Putamen (tissue), 1 donor: ENCODE data around the gene ABCC3.
"Not testable (repeated sequence)": the region's sequence is repeated elsewhere in the genome, so short reads cannot be mapped to it uniquely, and the experiment has no call there.

Experiments used
- DNase-seq: peaks from one replicate; pipeline ENCODE4 v3.0.0-alpha.2; 2016; ENCODE audit warnings: low spot score

ABCC3 gene

GRCh38 chr17:50666316-50666715, 31.6 kb downstream of the ABCC3 start:
- DNase-seq = no peak

- DNase-seq = no peak
Measured at GRCh38 chr17:50667259-50668024, 32.8 kb downstream of the ABCC3 start.

DNA sequence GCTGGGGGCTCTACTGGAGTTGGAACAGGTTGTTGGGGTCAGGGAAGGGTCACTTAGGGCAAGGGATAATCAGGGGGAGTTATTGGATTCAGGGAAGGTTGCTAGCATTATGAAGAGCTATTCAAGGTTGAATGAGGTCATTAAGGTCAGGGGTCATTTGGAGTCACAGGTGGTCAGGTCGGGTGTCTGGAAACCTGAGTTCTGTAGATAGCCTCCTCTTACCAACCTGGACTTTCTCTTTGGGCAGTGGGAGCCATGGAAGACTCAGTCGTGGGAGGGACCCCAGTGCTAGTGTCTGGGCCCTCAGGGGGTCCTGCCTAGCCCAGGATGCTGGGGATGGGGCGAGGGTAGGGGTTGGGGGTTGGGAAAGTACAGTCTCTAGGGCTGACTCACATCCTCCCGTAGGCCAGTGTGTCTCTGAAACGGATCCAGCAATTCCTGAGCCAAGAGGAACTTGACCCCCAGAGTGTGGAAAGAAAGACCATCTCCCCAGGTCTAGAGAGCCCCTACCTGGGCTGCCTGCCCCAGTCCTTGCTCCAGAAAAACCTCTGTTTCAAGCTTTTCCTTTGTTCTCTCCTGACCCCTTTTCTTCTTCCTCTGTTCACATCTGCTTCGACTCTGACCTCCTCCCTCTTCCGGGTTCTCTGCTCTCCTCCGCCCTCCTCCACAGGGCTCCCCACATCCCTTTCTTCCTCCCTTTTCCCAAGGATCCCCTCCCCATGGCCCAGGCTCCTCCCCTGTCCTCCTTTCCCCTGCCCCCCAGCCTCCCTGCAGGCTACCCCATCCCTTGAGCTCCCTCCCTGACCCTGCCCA, 33.5 kb downstream of the ABCC3 start:
- DNase-seq = no peak

- no peak for DNase-seq
Measured at GRCh38 chr17:50668838-50669581, 34.3 kb downstream of the ABCC3 start.

DNA sequence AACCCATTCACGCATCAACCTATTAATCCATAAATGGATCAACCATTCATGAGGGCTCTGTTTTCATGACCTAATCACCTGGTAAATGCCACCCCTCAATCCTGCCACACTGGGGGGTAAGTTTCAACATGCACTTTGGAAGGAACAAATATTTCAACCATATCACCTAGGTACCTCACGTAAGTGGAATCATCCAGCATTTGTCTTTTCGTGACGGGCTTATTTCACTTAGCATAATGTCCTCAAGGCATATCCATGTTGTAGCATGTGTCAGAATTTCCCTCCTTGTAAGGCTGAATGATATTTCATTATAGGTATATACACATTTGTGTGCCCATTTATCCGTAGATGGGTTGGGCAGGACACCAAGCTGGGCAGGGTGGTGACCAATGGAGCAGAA, 37.4 kb downstream of the ABCC3 start:
- DNase-seq = no peak

DNA sequence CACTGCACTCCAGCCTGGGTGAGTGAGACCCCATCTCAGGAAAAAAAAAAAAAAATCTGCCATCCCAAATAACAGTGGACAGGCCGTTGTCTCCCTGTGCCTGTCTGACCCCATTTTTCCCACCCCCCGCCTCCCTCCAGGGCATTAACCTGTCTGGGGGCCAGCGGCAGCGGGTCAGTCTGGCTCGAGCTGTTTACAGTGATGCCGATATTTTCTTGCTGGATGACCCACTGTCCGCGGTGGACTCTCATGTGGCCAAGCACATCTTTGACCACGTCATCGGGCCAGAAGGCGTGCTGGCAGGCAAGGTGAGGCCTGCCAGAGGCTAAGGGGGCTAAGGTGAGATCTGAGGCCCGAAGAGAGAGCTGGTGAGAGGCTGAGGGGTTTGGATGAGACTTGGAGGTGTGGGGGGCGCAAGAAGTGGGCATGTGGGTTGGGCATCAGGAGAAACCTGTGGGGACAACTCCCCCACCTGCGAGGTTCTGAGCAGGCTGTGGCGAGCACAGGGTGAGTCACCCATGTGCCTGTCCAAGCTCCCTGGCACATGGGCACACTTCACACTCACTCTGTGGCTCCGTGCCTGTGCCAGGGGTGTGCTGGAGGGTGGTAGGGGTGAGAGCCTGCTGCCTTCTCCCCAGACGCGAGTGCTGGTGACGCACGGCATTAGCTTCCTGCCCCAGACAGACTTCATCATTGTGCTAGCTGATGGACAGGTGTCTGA, 38.3 kb downstream of the ABCC3 start:
- no peak for DNase-seq

- DNase-seq = no peak
Measured at GRCh38 chr17:50675190-50675589, 40.5 kb downstream of the ABCC3 start.

DNA sequence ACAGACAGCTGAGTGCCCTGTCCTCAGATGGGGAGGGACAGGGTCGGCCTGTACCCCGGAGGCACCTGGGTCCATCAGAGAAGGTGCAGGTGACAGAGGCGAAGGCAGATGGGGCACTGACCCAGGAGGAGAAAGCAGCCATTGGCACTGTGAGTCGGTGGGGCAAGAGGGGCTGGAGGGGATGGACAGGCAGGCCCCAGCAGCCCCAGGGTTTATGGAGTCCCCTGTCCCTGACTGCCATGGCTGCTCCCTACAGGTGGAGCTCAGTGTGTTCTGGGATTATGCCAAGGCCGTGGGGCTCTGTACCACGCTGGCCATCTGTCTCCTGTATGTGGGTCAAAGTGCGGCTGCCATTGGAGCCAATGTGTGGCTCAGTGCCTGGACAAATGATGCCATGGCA, 40.9 kb downstream of the ABCC3 start:
- DNase-seq = no peak

DNA sequence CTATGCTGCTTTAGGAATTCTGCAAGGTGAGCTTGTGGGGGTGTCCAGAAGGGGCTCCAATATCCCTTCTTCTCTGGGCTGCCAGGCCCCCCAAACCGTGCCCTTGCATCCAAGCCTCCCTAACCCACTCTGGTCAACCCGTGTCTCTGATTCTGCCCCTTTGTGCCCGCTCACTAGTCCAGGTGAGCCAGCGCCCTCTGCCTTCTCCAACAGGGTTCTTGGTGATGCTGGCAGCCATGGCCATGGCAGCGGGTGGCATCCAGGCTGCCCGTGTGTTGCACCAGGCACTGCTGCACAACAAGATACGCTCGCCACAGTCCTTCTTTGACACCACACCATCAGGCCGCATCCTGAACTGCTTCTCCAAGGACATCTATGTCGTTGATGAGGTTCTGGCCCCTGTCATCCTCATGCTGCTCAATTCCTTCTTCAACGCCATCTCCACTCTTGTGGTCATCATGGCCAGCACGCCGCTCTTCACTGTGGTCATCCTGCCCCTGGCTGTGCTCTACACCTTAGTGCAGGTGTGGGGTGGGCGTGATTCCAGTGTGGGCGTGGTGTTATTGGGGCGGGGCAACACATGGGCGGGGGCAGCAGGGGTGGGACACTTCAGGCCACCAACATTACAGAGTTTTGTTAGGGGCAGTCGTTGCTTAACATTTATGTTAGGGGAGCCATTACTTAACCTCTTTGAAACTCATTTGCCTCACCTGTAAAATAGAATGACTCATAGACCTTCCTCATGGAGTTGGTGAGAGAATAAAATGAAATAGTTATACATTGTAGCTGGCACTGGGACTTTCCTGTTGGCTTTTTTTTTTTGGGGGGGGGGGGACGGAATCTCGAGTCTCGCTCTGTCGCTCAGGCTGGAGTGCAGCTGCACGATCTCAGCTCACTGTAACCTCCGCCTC, 41.6 kb downstream of the ABCC3 start:
- no peak for DNase-seq

DNA sequence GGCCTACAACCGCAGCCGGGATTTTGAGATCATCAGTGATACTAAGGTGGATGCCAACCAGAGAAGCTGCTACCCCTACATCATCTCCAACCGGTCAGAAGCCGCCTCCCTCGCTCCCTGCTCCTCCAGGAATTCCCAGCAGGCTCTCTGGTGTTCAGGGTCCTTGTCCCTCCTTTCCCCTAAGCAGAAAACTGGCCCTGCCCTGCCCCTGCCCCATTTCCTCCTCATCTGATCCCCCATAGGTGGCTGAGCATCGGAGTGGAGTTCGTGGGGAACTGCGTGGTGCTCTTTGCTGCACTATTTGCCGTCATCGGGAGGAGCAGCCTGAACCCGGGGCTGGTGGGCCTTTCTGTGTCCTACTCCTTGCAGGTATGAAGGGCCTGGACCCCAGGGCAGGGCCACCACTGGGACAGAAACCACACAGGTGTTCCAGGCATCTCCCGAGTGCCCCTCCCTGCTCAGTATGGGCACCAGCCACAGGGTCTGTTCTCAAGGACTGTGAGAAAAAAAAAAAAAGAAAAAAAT, 43.2 kb downstream of the ABCC3 start:
- DNase-seq = no peak

DNA sequence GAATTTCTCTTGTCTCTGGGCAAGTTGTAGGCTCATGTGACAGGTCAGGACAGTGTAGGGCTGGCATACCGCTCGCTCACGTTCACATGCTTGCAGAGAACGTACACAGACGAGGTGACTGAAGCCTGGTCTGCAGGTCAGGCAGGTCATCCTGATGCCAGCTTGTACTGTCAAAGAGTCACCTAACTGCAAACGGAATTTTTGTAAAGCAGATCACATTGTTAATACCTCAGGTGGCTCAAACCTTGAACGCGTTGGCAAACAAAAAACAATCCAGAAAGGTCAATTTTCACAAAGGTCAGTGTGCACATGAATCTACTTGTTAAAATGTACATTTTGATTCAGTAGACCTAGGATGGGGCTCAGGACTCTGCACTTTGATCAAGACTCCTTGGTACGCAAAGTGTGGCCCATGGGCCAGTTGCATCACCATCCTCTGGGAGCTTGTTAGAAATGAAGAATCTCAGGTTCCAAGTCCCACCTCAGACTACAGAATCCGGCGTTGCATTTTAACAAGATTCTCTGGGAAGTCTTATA, 44.4 kb downstream of the ABCC3 start:
- no peak for DNase-seq

GRCh38 chr17:50680126-50680525, 45.4 kb downstream of the ABCC3 start:
- DNase-seq = no peak

- DNase-seq = not testable (repeated sequence)
Measured at GRCh38 chr17:50680543-50681262, 46.0 kb downstream of the ABCC3 start.

- peak; percentile 29 for DNase-seq
Measured at GRCh38 chr17:50681263-50682200, 46.9 kb downstream of the ABCC3 start.

DNA sequence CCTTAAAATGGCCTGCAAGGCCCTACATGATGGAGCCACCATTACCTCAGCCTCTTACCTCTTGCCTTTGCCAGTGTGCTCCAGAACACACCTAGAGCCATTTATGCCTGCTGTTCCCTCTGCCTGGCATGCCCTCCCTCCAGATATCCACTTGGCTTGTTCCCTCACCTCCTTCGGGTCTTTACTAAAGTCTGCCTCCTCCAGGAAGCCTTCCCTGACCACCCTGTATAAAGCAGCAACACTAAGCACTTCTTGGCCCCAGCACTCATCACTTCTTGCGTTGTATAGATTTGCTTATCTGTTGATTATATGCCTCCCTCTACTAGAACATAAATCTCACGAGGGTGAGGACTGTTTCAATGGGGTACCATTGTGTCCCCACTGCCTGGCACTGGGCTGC, 47.8 kb downstream of the ABCC3 start:
- DNase-seq = no peak

- DNase-seq = no peak
Measured at GRCh38 chr17:50682938-50683337, 48.3 kb downstream of the ABCC3 start.

- DNase-seq = no peak
Measured at GRCh38 chr17:50683434-50684287, 49.0 kb downstream of the ABCC3 start.

- no peak for DNase-seq
Measured at GRCh38 chr17:50684288-50684611, 49.6 kb downstream of the ABCC3 start.
